ENCODE data around the gene AOPEP.

Gene AOPEP

DNA sequence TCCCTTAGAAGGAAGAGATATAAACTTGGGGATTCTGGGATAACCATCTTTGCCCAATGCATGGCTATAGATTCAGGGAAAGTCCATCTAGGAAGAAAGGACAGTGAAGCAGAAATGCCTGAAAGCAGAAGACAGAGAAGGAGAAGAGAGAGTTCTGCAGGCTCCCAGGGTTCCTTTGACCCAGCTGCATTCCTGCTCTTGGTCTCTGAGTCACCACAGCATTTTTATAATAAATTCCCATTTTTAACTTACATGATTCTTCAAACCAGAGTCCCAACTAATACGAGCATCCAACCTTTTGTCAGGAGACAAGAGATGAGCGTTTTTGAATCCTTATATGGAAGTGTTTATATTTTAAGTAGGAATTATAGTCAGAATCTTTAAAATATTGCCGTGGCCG lies 12.0 kb upstream of the AOPEP start:
- WGBS (ENCODE audit: insufficient coverage): 88% methylated on average over 2 of the region's 4 CpGs
- Histone ChIP-seq H3K27me3 (replicated peaks in 2 of 5; ENCODE audit: control insufficient read depth in 4 of 5, insufficient read depth in 5 of 5, low read length in 4 of 5) (peaks cover 0 to 8% (median 3%) of the 10 kb centered on the region in 5 experiments), H3K27ac (ENCODE audit: insufficient read depth in 1 of 2, low read depth in 1 of 2, low read length in 2 of 2, poor library complexity in 1 of 2, severe bottlenecking in 2 of 2) (no peak overlapping the region), H3K4me3 (ENCODE audit: control insufficient read depth in 1 of 7, extremely low read depth in 1 of 7, insufficient read depth in 4 of 7, low read depth in 2 of 7, low read length in 6 of 7) (no peak overlapping the region), H3K36me3 (ENCODE audit: control insufficient read depth in 4 of 4, insufficient read depth in 4 of 4, low read length in 3 of 4) (no peaks in the 10 kb centered on the region), H3K9me3 (ENCODE audit: control extremely low read depth in 1 of 5, control insufficient read depth in 4 of 5, insufficient read depth in 2 of 5, low read depth in 1 of 5, low read length in 4 of 5) (peaks cover 0 to 3% (median 0%) of the 10 kb centered on the region in 5 experiments), H3K4me1 (ENCODE audit: control extremely low read depth in 1 of 4, control insufficient read depth in 4 of 4, insufficient read depth in 4 of 4, low read length in 3 of 4) (no peaks in the 10 kb centered on the region)
- ChIA-PET POLR2A (no interaction called here), CTCF (no interaction called here)
- no peak for DNase-seq

DNA sequence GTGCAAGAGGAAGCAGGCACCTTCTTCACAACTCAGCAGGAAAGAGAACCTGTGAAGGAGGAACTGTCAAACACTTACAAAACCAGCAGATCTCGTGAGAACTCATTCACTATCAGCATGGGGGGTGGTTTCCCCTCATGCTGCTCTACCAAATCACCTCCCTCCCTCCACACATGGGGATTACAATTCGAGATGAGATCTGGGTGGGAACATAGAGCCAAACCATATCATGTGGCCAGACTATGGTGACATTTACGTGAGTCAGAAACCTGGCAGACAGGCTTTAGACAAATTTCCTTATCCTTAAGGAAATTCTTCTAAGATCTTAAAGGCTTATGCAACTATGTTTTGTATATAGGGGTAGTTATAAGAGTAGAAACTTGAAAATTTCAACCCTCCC lies 8.7 kb upstream of the AOPEP start:
- POLR2A ChIA-PET: no interaction called here
- CTCF ChIA-PET: interaction anchor here (1.0 kb wide), 1 partner anchor 12 kb away, joined by 3 read pairs; no protein-coding TSS in a partner anchor

DNA sequence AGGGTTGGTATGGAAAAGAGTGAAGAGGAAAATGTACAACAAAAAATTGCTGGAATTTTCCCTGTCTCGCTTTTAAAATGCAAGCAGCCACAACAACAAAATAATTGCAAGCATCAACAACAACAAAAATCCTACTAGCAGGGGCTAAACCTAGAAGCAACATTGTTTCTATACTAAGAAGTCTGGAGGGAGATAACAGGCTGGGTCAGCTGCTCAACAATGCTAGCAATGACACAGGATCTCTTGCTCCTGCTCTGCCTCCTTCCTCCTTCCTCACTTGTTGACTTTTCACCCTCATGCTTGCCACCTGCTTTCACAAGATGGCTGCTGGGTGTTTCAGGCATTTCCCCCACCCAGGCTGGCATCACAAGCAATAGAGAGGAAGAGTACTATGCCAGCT lies 7.6 kb upstream of the AOPEP start:
- POLR2A ChIA-PET: no interaction called here
- DNase-seq: no peak
- Histone ChIP-seq H3K36me3 (ENCODE audit: control insufficient read depth in 4 of 4, insufficient read depth in 4 of 4, low read length in 3 of 4) (no peaks in the 10 kb centered on the region), H3K9me3 (ENCODE audit: control extremely low read depth in 1 of 5, control insufficient read depth in 4 of 5, insufficient read depth in 2 of 5, low read depth in 1 of 5, low read length in 4 of 5) (peaks cover 0 to 4% (median 3%) of the 10 kb centered on the region in 5 experiments), H3K4me3 (ENCODE audit: control insufficient read depth in 1 of 7, extremely low read depth in 1 of 7, insufficient read depth in 4 of 7, low read depth in 2 of 7, low read length in 6 of 7) (no peak overlapping the region), H3K4me1 (ENCODE audit: control extremely low read depth in 1 of 4, control insufficient read depth in 4 of 4, insufficient read depth in 4 of 4, low read length in 3 of 4) (no peaks in the 10 kb centered on the region), H3K27me3 (replicated peaks in 2 of 5; ENCODE audit: control insufficient read depth in 4 of 5, insufficient read depth in 5 of 5, low read length in 4 of 5) (peaks cover 0 to 3% (median 0%) of the 10 kb centered on the region in 5 experiments), H3K27ac (ENCODE audit: insufficient read depth in 1 of 2, low read depth in 1 of 2, low read length in 2 of 2, poor library complexity in 1 of 2, severe bottlenecking in 2 of 2) (no peak overlapping the region)
- CTCF ChIA-PET: no interaction called here
- no CpG with 5 or more reads among the region's 1 CpG for WGBS (ENCODE audit: insufficient coverage)

More for the DNA sequence above, 8.7 kb upstream of the AOPEP start:
- no CpG with 5 or more reads among the region's 3 CpGs for WGBS (ENCODE audit: insufficient coverage)
- Histone ChIP-seq H3K27me3 (replicated peaks in 2 of 5; ENCODE audit: control insufficient read depth in 4 of 5, insufficient read depth in 5 of 5, low read length in 4 of 5) (peaks cover 0 to 7% (median 3%) of the 10 kb centered on the region in 5 experiments), H3K4me3 (ENCODE audit: control insufficient read depth in 1 of 7, extremely low read depth in 1 of 7, insufficient read depth in 4 of 7, low read depth in 2 of 7, low read length in 6 of 7) (no peak overlapping the region), H3K27ac (ENCODE audit: insufficient read depth in 1 of 2, low read depth in 1 of 2, low read length in 2 of 2, poor library complexity in 1 of 2, severe bottlenecking in 2 of 2) (no peak overlapping the region), H3K4me1 (ENCODE audit: control extremely low read depth in 1 of 4, control insufficient read depth in 4 of 4, insufficient read depth in 4 of 4, low read length in 3 of 4) (no peaks in the 10 kb centered on the region), H3K9me3 (ENCODE audit: control extremely low read depth in 1 of 5, control insufficient read depth in 4 of 5, insufficient read depth in 2 of 5, low read depth in 1 of 5, low read length in 4 of 5) (peaks cover 0 to 4% (median 3%) of the 10 kb centered on the region in 5 experiments), H3K36me3 (ENCODE audit: control insufficient read depth in 4 of 4, insufficient read depth in 4 of 4, low read length in 3 of 4) (no peaks in the 10 kb centered on the region)
- peak in 2 of 3 donors; percentile 5 to 18 for DNase-seq

DNA sequence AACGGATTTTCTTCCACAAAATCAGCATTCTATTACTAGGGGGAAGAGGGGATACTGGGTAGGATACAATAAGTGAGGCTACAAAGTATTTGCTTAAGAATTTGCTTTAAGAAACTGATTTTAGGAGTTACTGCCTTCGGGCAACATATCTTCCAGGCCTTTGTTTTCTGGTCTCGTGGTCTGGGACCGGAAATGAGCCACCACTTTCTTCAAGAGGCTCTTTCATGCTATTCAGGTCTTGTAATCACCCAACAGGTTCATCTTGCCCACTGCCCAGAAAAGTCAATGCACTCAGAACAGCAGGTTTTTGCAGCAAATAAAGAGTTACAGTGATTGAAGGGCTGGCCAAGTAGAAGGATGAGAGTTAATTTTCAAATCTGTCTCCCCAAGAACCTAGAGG lies 6.6 kb upstream of the AOPEP start:
- ChIA-PET POLR2A (no interaction called here), CTCF (interaction anchor here (1.0 kb wide), 1 partner anchor 35 kb away, joined by 3 read pairs; no protein-coding TSS in a partner anchor)
- Histone ChIP-seq H3K27me3 (replicated peaks in 2 of 5; ENCODE audit: control insufficient read depth in 4 of 5, insufficient read depth in 5 of 5, low read length in 4 of 5) (peaks cover 0 to 3% (median 0%) of the 10 kb centered on the region in 5 experiments), H3K9me3 (ENCODE audit: control extremely low read depth in 1 of 5, control insufficient read depth in 4 of 5, insufficient read depth in 2 of 5, low read depth in 1 of 5, low read length in 4 of 5) (peaks cover 0 to 4% (median 3%) of the 10 kb centered on the region in 5 experiments), H3K4me3 (ENCODE audit: control insufficient read depth in 1 of 7, extremely low read depth in 1 of 7, insufficient read depth in 4 of 7, low read depth in 2 of 7, low read length in 6 of 7) (no peak overlapping the region), H3K4me1 (ENCODE audit: control extremely low read depth in 1 of 4, control insufficient read depth in 4 of 4, insufficient read depth in 4 of 4, low read length in 3 of 4) (no peaks in the 10 kb centered on the region), H3K36me3 (ENCODE audit: control insufficient read depth in 4 of 4, insufficient read depth in 4 of 4, low read length in 3 of 4) (no peaks in the 10 kb centered on the region), H3K27ac (ENCODE audit: insufficient read depth in 1 of 2, low read depth in 1 of 2, low read length in 2 of 2, poor library complexity in 1 of 2, severe bottlenecking in 2 of 2) (no peak overlapping the region)
- 88% methylated on average over 3 of the region's 4 CpGs for WGBS (ENCODE audit: insufficient coverage)
- DNase-seq: peak in 1 of 3 donors; percentile 12

DNA sequence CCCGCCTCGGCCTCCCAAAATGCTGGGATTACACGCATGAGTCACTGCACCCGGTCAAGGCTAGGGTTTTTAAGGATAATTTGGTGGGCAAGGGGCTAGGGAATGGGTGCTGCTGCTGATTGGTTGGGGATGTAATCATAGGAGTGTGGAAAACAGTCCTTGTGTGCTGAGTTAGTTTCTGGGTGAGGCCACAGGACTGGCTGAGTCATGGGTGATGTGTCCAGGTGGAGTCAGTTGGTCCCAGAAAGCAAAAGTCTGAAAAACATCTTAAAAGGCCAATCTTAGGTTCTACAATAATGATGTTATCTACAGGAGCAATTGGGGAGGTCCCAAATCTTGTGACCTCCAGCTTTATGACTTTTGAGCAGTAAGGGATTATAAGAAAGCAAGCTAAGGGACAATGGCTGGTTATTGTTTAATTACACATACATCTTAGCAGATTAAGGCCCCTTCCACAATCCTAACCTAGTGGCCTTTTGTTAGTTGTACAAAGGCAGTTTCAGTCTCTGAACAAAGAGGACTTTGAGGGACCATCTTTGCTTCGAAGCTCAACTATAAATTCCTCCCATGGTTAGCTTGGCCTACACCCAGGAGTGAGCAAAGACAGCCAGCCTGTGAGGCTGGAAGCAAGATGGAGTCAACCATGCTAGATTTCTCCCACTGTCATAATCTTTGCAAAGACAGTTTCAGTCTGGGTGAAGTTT lies 5.5 kb upstream of the AOPEP start:
- H3K36me3 ChIP-seq (ENCODE audit: control insufficient read depth in 4 of 4, insufficient read depth in 4 of 4, low read length in 3 of 4): no peaks in the 10 kb centered on the region
- peaks cover 0 to under 1% (median 0%) of the 10 kb centered on the region in 5 experiments for H3K27me3 ChIP-seq (replicated peaks in 2 of 5; ENCODE audit: control insufficient read depth in 4 of 5, insufficient read depth in 5 of 5, low read length in 4 of 5)
- ChIA-PET POLR2A (no interaction called here), CTCF (interaction anchor here (1.0 kb wide), 1 partner anchor 34 kb away, joined by 3 read pairs; no protein-coding TSS in a partner anchor)
- peaks cover 0 to 2% (median under 1%) of the 10 kb centered on the region in 4 experiments for H3K4me1 ChIP-seq (ENCODE audit: control extremely low read depth in 1 of 4, control insufficient read depth in 4 of 4, insufficient read depth in 4 of 4, low read length in 3 of 4)
- no peak overlapping the region for H3K27ac ChIP-seq (ENCODE audit: insufficient read depth in 1 of 2, low read depth in 1 of 2, low read length in 2 of 2, poor library complexity in 1 of 2, severe bottlenecking in 2 of 2)
- no peak overlapping the region for H3K4me3 ChIP-seq (ENCODE audit: control insufficient read depth in 1 of 7, extremely low read depth in 1 of 7, insufficient read depth in 4 of 7, low read depth in 2 of 7, low read length in 6 of 7)
- peaks cover 0 to 4% (median 3%) of the 10 kb centered on the region in 5 experiments for H3K9me3 ChIP-seq (ENCODE audit: control extremely low read depth in 1 of 5, control insufficient read depth in 4 of 5, insufficient read depth in 2 of 5, low read depth in 1 of 5, low read length in 4 of 5)
- 95% methylated on average over 3 of the region's 5 CpGs for WGBS (ENCODE audit: insufficient coverage)
- no peak for DNase-seq

DNA sequence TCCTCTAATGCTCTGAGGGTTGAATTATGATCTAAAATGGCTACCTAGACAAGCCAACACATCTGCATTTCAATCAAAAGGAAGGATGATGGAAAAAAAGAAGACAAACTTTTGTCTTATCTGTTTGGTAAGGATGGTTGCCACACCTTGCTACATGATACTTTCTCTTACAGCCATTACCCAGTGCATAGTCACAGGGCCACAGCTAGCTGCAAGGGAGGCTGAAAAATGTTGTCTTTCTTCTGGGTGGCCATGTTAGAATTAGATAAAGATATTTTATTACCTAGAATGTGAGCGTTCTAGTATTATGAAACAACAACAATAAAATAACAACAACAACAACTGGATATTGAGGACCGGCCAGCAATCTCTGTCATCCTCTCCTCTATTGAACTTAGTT lies 4.7 kb upstream of the AOPEP start:
- POLR2A ChIA-PET: no interaction called here
- Histone ChIP-seq H3K4me1 (ENCODE audit: control extremely low read depth in 1 of 4, control insufficient read depth in 4 of 4, insufficient read depth in 4 of 4, low read length in 3 of 4) (peaks cover 0 to 7% (median 2%) of the 10 kb centered on the region in 4 experiments), H3K36me3 (ENCODE audit: control insufficient read depth in 4 of 4, insufficient read depth in 4 of 4, low read length in 3 of 4) (no peaks in the 10 kb centered on the region), H3K4me3 (ENCODE audit: control insufficient read depth in 1 of 7, extremely low read depth in 1 of 7, insufficient read depth in 4 of 7, low read depth in 2 of 7, low read length in 6 of 7) (no peak overlapping the region), H3K9me3 (ENCODE audit: control extremely low read depth in 1 of 5, control insufficient read depth in 4 of 5, insufficient read depth in 2 of 5, low read depth in 1 of 5, low read length in 4 of 5) (peaks cover 0 to 4% (median 3%) of the 10 kb centered on the region in 5 experiments), H3K27ac (ENCODE audit: insufficient read depth in 1 of 2, low read depth in 1 of 2, low read length in 2 of 2, poor library complexity in 1 of 2, severe bottlenecking in 2 of 2) (no peak overlapping the region), H3K27me3 (replicated peaks in 2 of 5; ENCODE audit: control insufficient read depth in 4 of 5, insufficient read depth in 5 of 5, low read length in 4 of 5) (no peaks in the 10 kb centered on the region)
- 100% methylated on average over 1 of the region's 2 CpGs for WGBS (ENCODE audit: insufficient coverage)
- CTCF ChIA-PET: no interaction called here
- DNase-seq: no peak

DNA sequence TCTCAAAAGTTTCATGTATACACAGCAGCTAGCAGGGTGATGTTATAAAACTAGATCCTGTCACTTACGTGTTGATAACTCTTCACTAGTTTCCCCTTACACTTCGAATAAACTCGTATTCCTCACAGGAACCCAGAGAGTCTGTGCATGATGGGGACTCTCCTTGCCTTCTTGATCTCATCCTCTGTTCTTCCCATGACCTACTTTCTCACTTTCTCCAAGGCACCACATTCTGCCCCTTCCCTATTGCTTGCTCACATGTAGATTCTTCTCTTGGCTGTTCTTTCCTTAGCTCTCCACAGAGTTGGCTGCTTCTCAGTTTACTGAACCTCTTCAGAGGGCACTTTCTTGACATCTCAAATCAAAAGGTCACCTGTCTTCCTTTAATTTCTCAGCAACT lies 1.2 kb upstream of the AOPEP start:
- DNase-seq: no peak
- peaks cover 5 to 17% (median 9%) of the 10 kb centered on the region in 4 experiments for H3K4me1 ChIP-seq (ENCODE audit: control extremely low read depth in 1 of 4, control insufficient read depth in 4 of 4, insufficient read depth in 4 of 4, low read length in 3 of 4)
- H3K4me3 ChIP-seq (ENCODE audit: control insufficient read depth in 1 of 7, extremely low read depth in 1 of 7, insufficient read depth in 4 of 7, low read depth in 2 of 7, low read length in 6 of 7): no peak overlapping the region
- ChIA-PET CTCF (interaction anchor here (0.9 to 1.3 kb wide), 3 partner anchors 10 to 192 kb away, joined by 3 to 4 read pairs (median 4); no protein-coding TSS in a partner anchor), POLR2A (no interaction called here)
- 97% methylated on average over 3 of the region's 3 CpGs for WGBS (ENCODE audit: insufficient coverage)
- H3K36me3 ChIP-seq (ENCODE audit: control insufficient read depth in 4 of 4, insufficient read depth in 4 of 4, low read length in 3 of 4): no peaks in the 10 kb centered on the region
- H3K27me3 ChIP-seq (replicated peaks in 2 of 5; ENCODE audit: control insufficient read depth in 4 of 5, insufficient read depth in 5 of 5, low read length in 4 of 5): no peaks in the 10 kb centered on the region
- H3K9me3 ChIP-seq (ENCODE audit: control extremely low read depth in 1 of 5, control insufficient read depth in 4 of 5, insufficient read depth in 2 of 5, low read depth in 1 of 5, low read length in 4 of 5): peaks cover 0 to 3% (median 0%) of the 10 kb centered on the region in 5 experiments
- H3K27ac ChIP-seq (ENCODE audit: insufficient read depth in 1 of 2, low read depth in 1 of 2, low read length in 2 of 2, poor library complexity in 1 of 2, severe bottlenecking in 2 of 2): no peak overlapping the region
